GM08714 (cell line): Measurements from ENCODE around the gene CYSLTR2.

Experiments used
- H3K4me3 ChIP-seq: fragments of 200-500 bp; sonication (Bioruptor generic); 2 replicates; pipeline ENCODE4 v1.5.1; 2014; ENCODE audit warnings: mild to moderate bottlenecking, low read length, inconsistent platforms
- ZNF274 ChIP-seq: IDR thresholded peaks from 2 replicates; pipeline ENCODE4 v1.6.1; 2012; ENCODE audit warnings: mild to moderate bottlenecking, low read depth, low read length

Gene CYSLTR2

GRCh38 chr13:48635478-48635877 lies 18.3 kb upstream of the CYSLTR2 start:
- TF ChIP-seq ZNF274: no peak
- no peak overlapping the region for H3K4me3 ChIP-seq

GRCh38 chr13:48636550-48636949 lies 17.2 kb upstream of the CYSLTR2 start:
- TF ChIP-seq ZNF274: no peak
- H3K4me3 ChIP-seq: no peak overlapping the region

GRCh38 chr13:48637601-48638000 lies 16.1 kb upstream of the CYSLTR2 start:
- TF ChIP-seq ZNF274: no peak
- H3K4me3 ChIP-seq: no peak overlapping the region

- TF ChIP-seq ZNF274: no peak
- H3K4me3 ChIP-seq: no peak overlapping the region
Observed at GRCh38 chr13:48640767-48641166, 13.0 kb upstream of the CYSLTR2 start.

- no peak overlapping the region for H3K4me3 ChIP-seq
- no peak for TF ChIP-seq ZNF274
Observed at GRCh38 chr13:48641404-48641803, 12.3 kb upstream of the CYSLTR2 start.

- no peak for TF ChIP-seq ZNF274
- no peak overlapping the region for H3K4me3 ChIP-seq
Observed at GRCh38 chr13:48642061-48642460, 11.7 kb upstream of the CYSLTR2 start.

- no peak for TF ChIP-seq ZNF274
- no peak overlapping the region for H3K4me3 ChIP-seq
Observed at GRCh38 chr13:48643159-48643558, 10.6 kb upstream of the CYSLTR2 start.

GRCh38 chr13:48644141-48644540 lies 9.6 kb upstream of the CYSLTR2 start:
- no peak overlapping the region for H3K4me3 ChIP-seq
- TF ChIP-seq ZNF274: no peak

- no peak for TF ChIP-seq ZNF274
- H3K4me3 ChIP-seq: no peak overlapping the region
Observed at GRCh38 chr13:48644951-48645350, 8.8 kb upstream of the CYSLTR2 start.

GRCh38 chr13:48645845-48646244 lies 7.9 kb upstream of the CYSLTR2 start:
- TF ChIP-seq ZNF274: no peak
- no peak overlapping the region for H3K4me3 ChIP-seq

GRCh38 chr13:48646791-48647190 lies 6.9 kb upstream of the CYSLTR2 start:
- H3K4me3 ChIP-seq: no peak overlapping the region
- no peak for TF ChIP-seq ZNF274

GRCh38 chr13:48647625-48648024 lies 6.1 kb upstream of the CYSLTR2 start:
- TF ChIP-seq ZNF274: no peak
- H3K4me3 ChIP-seq: no peak overlapping the region

GRCh38 chr13:48648446-48648845 lies 5.3 kb upstream of the CYSLTR2 start:
- H3K4me3 ChIP-seq: no peak overlapping the region
- no peak for TF ChIP-seq ZNF274

GRCh38 chr13:48652851-48653471 lies 768 bp upstream of the CYSLTR2 start:
- TF ChIP-seq ZNF274: no peak

GRCh38 chr13:48654511-48654910 lies 782 bp downstream of the CYSLTR2 start:
- no peak for TF ChIP-seq ZNF274
- H3K4me3 ChIP-seq: no peak overlapping the region

More at GRCh38 chr13:48652851-48653471, 768 bp upstream of the CYSLTR2 start:
- H3K4me3 ChIP-seq: no peak overlapping the region

- H3K4me3 ChIP-seq: no peak overlapping the region
- TF ChIP-seq ZNF274: no peak
Observed at GRCh38 chr13:48655291-48655690, 1.6 kb downstream of the CYSLTR2 start.
